COR-L47 (cell line): Measurements from ENCODE around the gene NOP58.
A peak's percentile ranks its signal among the peaks of the same experiment; 100 is the strongest.
"Not testable (repeated sequence)": the region's sequence is repeated elsewhere in the genome, so short reads cannot be mapped to it uniquely, and the experiment has no call there.

Experiments used
- DNase-seq: peaks from one replicate; lab custom pipeline; 2025; lab: John Stamatoyannopoulos, UW

NOP58 gene

GRCh38 chr2:202307690-202308089 is 42.1 kb downstream of the NOP58 start:
- DNase-seq = no peak

DNA sequence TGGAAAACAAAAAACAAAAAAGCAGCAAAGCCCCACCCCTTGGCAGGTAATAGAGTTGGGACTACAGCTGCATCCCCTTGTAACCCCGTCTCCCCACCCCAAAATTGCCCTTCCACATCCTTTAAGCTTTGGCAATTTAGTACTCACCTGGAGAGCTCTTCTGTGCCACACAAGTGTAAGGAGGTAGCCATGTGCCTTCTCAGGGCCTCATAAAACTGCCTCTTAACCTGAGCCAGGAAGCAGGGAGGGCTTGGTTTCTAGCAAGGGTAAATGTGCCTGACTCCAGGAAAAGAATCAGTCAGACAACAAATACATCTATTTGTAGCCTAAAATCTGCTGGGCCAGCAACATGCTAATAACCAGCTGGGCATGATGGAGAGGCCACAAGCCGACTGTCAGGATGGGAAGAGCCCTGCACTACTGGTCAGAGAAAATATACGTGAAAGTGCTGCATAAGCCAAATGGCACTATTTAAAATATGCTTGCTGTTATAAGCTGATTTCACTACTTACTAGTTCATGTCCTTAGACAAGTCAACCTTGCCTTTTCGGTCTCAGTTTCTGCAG is 46.3 kb downstream of the NOP58 start:
- no peak for DNase-seq

GRCh38 chr2:202314116-202314515 is 48.6 kb downstream of the NOP58 start:
- no peak for DNase-seq

DNA sequence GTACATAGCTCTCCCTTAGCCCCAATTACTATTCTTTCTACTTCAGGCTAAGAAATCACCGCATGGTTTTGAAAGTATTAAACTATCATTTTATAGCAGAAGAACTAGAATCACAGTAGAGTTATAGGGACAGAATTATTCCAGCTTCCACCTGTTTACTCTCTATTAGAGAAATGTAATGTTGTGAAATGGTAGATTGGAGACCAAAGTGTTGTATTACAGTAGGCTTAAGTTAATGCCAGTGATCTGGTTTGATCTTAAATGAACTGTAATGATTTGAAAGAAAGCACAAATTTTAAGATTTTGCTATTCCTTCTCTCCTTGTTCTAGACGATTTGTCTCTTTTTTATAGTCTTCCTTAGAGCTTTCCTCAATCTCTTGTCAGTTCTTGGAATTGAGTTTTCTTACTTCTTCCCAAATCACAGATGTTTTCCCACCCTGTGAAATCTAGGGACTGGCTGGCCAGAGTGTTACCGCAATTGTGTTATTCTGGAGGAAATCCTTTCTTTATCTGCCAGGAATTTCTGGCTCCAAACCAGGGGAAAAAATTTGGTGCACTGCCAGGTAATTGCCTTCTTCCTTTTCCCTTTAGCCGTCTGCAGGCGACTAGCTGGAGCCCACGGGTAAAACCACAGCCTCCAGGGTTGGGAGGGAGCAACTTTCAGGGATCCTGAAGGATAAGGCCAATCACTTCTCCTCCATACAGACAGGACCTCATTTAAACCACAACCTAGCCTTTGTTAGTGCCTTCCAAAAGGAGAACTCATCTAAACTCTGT is 51.7 kb downstream of the NOP58 start:
- peak; percentile 62 for DNase-seq

- DNase-seq = not testable (repeated sequence)
Measured at GRCh38 chr2:202320362-202320761, 54.8 kb downstream of the NOP58 start.

GRCh38 chr2:202322435-202322834 is 56.9 kb downstream of the NOP58 start:
- DNase-seq = no peak

GRCh38 chr2:202327858-202328257 is 62.3 kb downstream of the NOP58 start:
- no peak for DNase-seq

- no peak for DNase-seq
Measured at GRCh38 chr2:202335791-202336467, 70.4 kb downstream of the NOP58 start.

DNA sequence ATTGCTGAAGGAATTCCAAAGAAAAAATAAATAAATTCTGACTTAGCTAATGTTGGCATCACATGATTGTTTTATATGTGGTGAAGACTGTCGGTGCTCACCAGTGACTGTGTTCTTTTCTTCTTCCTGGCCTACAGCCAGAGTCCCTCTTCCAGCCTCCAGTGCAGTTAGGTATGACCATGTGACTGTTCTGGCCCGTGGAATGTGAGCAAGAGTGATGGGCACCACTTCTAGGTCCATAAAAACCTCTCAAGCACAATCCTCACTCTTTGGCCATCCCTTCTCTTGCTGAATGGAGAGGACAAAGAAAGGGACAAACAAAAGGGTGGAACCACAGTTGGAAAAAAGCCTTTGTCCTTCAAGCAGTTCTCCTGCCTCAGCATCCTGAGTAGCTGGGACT is 71.6 kb downstream of the NOP58 start:
- DNase-seq = no peak

- DNase-seq = no peak
Measured at GRCh38 chr2:202337706-202338346, 72.3 kb downstream of the NOP58 start.

- DNase-seq = no peak
Measured at GRCh38 chr2:202339071-202339870, 73.7 kb downstream of the NOP58 start.

GRCh38 chr2:202344178-202344577 is 78.6 kb downstream of the NOP58 start:
- no peak for DNase-seq

DNA sequence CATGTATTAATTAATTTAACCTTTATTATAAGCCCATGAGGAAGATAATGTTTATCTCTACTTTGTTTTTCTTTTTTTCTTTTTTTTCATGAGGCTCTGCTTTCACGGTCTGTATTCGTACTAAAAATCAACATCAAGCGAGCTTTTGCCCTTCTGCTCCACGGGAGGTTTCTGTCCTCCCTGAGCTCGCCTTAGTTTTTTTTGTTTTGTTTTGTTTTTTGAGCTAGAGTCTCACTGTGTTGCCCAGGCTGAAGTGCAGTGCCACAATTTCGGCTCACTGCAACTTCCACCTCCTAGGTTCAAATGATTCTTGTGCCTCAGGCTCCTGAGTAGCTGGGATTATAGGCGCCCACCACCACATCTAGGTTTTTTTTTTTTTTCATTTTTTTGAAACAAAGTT is 80.6 kb downstream of the NOP58 start:
- no peak for DNase-seq
